HG03520 (cell line): ENCODE measurements around the gene CCDC106.

Source experiments
- ATAC-seq: cut with Tn5 transposase; IDR thresholded peaks from one replicate; pipeline ENCODE4 v1.9.1; 2021; ENCODE audit warnings: mild to moderate bottlenecking, moderate library complexity; ENCODE audit not compliant: unreplicated experiment

The CCDC106 gene

GRCh38 chr19:55647732-55648584, at the start of gene CCDC106:
CCDC106 (plus strand) TSS chr19:55648212; CDS start chr19:55649047, 835 bp downstream.
- ATAC-seq = no peak

GRCh38 chr19:55598719-55599467, 49.1 kb upstream of the CCDC106 start:
- peak; percentile 45 for ATAC-seq

GRCh38 chr19:55599468-55599841, 48.6 kb upstream of the CCDC106 start, which contains the start of gene FIZ1:
FIZ1 (minus strand) TSS chr19:55599517; CDS start chr19:55597865, 1,652 bp downstream.
- ATAC-seq = peak; percentile 52

- peak; percentile 32 for ATAC-seq
Observed at GRCh38 chr19:55599842-55600661, 48.0 kb upstream of the CCDC106 start, which contains the start of gene ZNF524. ZNF524 (plus strand) TSS chr19:55600288; CDS start chr19:55602113, 1,825 bp downstream.

- ATAC-seq = no peak
Observed at GRCh38 chr19:55600662-55601028, 47.4 kb upstream of the CCDC106 start.

GRCh38 chr19:55601084-55601483, 46.9 kb upstream of the CCDC106 start:
- ATAC-seq = no peak

- no peak for ATAC-seq
Observed at GRCh38 chr19:55602104-55603001, 45.7 kb upstream of the CCDC106 start.

GRCh38 chr19:55603115-55603514, 44.9 kb upstream of the CCDC106 start:
- ATAC-seq = no peak

GRCh38 chr19:55603581-55604292, 44.3 kb upstream of the CCDC106 start:
- no peak for ATAC-seq

- ATAC-seq = peak; percentile 61
Observed at GRCh38 chr19:55605207-55605636, 42.8 kb upstream of the CCDC106 start.

- ATAC-seq = no peak
Observed at GRCh38 chr19:55605637-55606470, 42.2 kb upstream of the CCDC106 start, which contains the start of gene ZNF865. ZNF865 (plus strand) TSS chr19:55605647; CDS start chr19:55613619, 7,972 bp downstream.

GRCh38 chr19:55606471-55606787, 41.6 kb upstream of the CCDC106 start:
- ATAC-seq = no peak

GRCh38 chr19:55606817-55607216, 41.2 kb upstream of the CCDC106 start:
- no peak for ATAC-seq

- no peak for ATAC-seq
Observed at GRCh38 chr19:55609326-55609725, 38.7 kb upstream of the CCDC106 start.

- no peak for ATAC-seq
Observed at GRCh38 chr19:55611300-55611982, 36.6 kb upstream of the CCDC106 start.

GRCh38 chr19:55611983-55612645, 35.9 kb upstream of the CCDC106 start:
- no peak for ATAC-seq

GRCh38 chr19:55613396-55613795, 34.6 kb upstream of the CCDC106 start:
- ATAC-seq = no peak
